Measurements from ENCODE around the gene SLC6A17. TPM values are rescaled to one million over a fixed set of nuclear protein-coding genes. Genes with fewer than 3 reads are reported as not detected.

SLC6A17 gene
- total RNA-seq, 1 donor from 2014 or later, result not detected

DNA sequence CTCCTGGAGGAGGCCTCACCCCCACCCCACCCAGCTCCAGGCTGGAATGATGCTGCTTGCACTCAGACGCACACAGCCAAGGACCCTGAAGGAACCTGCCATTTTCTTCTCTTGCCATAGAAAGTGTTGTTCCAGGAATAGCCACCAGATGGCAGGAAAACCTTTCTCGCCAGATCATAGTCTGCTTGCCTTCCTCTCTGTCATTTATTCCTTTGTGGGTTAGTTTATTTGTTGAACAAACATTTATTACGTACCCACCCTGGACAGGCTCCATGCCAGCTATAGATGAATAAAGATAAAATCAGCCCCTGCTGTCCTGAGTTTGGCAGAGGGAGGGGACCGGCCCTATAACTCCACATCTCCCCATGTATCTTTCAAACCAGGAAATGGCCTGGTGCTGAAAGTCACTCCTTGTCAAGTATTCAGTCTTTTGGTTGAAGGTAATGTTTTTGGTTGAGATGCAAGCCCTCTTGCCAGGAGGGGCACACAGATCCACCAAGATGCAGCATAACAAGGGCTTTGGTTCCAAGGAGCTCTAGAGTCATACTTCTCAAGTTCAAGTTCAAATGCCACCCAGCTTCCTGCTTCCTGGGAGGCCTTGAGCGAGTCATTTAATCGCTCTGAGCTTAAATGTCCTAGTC is 52.8 kb downstream of the SLC6A17 start:
- TF ChIP-seq, protein P1, sequence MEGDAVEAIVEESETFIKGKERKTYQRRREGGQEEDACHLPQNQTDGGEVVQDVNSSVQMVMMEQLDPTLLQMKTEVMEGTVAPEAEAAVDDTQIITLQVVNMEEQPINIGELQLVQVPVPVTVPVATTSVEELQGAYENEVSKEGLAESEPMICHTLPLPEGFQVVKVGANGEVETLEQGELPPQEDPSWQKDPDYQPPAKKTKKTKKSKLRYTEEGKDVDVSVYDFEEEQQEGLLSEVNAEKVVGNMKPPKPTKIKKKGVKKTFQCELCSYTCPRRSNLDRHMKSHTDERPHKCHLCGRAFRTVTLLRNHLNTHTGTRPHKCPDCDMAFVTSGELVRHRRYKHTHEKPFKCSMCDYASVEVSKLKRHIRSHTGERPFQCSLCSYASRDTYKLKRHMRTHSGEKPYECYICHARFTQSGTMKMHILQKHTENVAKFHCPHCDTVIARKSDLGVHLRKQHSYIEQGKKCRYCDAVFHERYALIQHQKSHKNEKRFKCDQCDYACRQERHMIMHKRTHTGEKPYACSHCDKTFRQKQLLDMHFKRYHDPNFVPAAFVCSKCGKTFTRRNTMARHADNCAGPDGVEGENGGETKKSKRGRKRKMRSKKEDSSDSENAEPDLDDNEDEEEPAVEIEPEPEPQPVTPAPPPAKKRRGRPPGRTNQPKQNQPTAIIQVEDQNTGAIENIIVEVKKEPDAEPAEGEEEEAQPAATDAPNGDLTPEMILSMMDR (IDR thresholded peaks at IDR 0.05), result peak; percentile 89
- no peak for DNase-seq
- Histone ChIP-seq H3K9me3 (no peaks in the 10 kb centered on the region), H3K27ac (no peak overlapping the region), H3K4me3 (no peak overlapping the region), H3K27me3 (ENCODE audit: low read depth) (no peaks in the 10 kb centered on the region), H3K4me1 (peaks cover 8% of the 10 kb centered on the region), H3K36me3 (no peaks in the 10 kb centered on the region)
- intact Hi-C loops (cut with DNase I), result no loop called here
- peak; percentile 27 to 70 for ATAC-seq

DNA sequence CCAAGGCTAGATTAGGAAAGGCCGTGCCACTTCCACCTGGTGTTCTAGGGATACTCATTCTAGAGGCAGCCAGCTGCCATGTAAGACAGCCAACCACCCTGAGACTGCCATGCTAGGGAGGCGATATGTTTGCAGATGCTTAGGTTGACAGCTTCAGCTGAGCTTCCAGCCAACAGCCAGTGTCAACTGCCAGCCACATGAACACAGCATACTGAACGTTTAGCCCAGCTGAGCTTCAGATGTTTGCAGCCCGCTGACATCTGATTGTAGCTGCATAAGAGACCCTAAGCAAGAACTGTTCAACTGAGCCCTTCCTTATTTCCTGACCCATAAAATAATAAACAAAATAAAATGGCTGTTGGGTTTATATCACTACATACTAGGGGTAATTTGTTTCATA is 54.9 kb downstream of the SLC6A17 start:
- ATAC-seq (no peak), DNase-seq (no peak)
- H3K27ac ChIP-seq, result no peak overlapping the region
- TF ChIP-seq, protein P1 (IDR thresholded peaks at IDR 0.05), result no peak
- H3K27me3 ChIP-seq (ENCODE audit: low read depth), result no peaks in the 10 kb centered on the region
- no peaks in the 10 kb centered on the region for H3K9me3 ChIP-seq
- H3K4me3 ChIP-seq, result no peak overlapping the region
- H3K4me1 ChIP-seq, result peaks cover 17% of the 10 kb centered on the region
- H3K36me3 ChIP-seq, result no peaks in the 10 kb centered on the region
- intact Hi-C loops (cut with DNase I), result loop anchor here (5.0 kb wide), 1 partner anchor 107 kb away; no protein-coding TSS in a partner anchor

DNA sequence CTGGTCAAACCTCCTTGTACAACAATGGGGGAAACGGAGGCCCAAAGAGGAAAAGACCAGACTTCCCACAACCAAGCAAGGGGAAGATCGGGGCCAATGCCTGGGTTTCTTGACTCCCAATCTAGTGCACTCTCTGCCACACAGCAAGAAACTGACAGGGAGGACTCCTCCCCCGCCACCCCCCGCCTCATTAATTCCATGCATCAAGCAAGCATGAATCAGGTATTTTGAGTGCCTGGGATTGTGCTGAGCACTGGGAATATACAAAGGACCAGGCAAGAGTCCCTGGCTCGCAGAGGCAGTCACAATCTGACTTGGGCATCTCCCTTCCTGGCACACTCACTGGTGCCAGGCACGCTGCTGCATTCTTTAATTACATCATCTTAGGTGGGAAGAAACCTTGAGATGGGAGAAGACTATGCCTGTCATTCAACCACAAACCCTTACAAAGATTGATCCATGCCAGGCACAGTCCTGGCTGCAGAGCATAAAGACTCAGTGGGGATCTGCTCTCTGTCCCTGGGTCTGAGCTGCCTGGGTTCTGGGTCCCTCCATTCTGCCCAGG is 55.4 kb downstream of the SLC6A17 start:
- ATAC-seq, result no peak
- Histone ChIP-seq H3K27ac (no peak overlapping the region), H3K9me3 (no peaks in the 10 kb centered on the region), H3K36me3 (no peaks in the 10 kb centered on the region), H3K4me3 (no peak overlapping the region), H3K27me3 (ENCODE audit: low read depth) (no peaks in the 10 kb centered on the region), H3K4me1 (peaks cover 17% of the 10 kb centered on the region)
- DNase-seq, result no peak
- intact Hi-C loops (cut with DNase I), result loop anchor here (5.0 kb wide), 1 partner anchor 107 kb away; no protein-coding TSS in a partner anchor
- TF ChIP-seq, protein P1 (IDR thresholded peaks at IDR 0.05), result no peak

DNA sequence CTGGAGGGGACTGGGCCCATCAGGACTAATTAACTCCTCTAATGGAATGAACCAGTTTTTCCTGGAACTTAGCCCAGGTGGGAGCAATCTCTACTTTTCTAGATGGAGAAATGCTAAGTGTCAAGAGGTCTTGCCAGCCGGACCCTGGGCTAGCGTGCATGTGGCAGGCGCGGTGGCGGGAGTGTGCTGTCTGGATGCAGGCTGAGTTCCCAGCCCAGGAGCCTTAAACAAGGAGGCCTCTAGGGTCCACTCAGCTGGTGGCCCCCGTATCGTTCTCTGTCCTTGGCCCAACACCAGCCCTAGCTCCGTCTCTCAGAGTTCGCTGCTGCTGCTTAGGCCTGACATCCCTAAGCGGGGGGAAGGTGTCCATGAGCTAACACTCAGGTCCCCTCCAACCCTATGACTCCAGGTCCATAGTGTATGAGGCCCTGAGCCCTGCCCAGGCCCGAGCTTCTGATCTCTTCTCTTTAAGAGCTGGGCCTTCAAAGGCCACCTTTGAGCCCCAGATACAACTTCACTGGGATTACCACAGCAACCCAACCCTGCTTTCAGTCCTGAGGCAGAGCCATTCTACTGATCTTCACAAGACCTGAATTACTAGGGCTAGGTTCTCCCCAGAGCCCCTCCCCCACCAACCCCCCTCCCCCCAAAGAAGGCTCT is 56.1 kb downstream of the SLC6A17 start:
- Histone ChIP-seq H3K4me1 (peaks cover 24% of the 10 kb centered on the region), H3K27me3 (ENCODE audit: low read depth) (peaks cover 3% of the 10 kb centered on the region), H3K9me3 (no peaks in the 10 kb centered on the region), H3K36me3 (no peaks in the 10 kb centered on the region), H3K4me3 (no peak overlapping the region), H3K27ac (no peak overlapping the region)
- no peak for DNase-seq
- ATAC-seq, result no peak
- TF ChIP-seq, protein P1 (IDR thresholded peaks at IDR 0.05), result no peak
- intact Hi-C loops (cut with DNase I), result loop anchor here (5.0 kb wide), 1 partner anchor 106 kb away; no protein-coding TSS in a partner anchor

DNA sequence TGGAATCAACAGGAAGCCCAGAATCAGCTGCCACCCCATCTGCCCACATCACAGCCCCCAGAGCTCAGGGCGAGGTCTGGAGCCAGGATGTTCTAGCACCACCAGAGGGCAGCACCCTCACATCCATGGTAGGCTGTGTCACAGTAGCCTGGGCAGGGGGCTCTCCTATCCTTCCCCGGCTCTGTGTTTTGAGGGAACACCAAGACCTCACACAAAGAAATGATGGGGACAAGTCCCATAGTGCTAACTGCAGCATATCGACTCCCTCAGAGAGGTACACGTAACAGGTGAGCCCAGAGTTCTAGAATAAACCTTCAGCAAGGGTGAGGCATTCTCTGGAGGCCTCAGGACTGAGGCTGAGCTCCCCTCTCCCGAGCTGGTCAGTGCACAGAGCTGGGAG is 57.5 kb downstream of the SLC6A17 start:
- no peak overlapping the region for H3K27ac ChIP-seq

More for the DNA sequence above, 57.5 kb downstream of the SLC6A17 start:
- intact Hi-C loops (cut with DNase I), result loop anchor here (5.0 kb wide), 1 partner anchor 104 kb away; no protein-coding TSS in a partner anchor
- TF ChIP-seq, protein P1 (IDR thresholded peaks at IDR 0.05), result peak; percentile 89
- Histone ChIP-seq H3K4me1 (peaks cover 38% of the 10 kb centered on the region), H3K27me3 (ENCODE audit: low read depth) (peaks cover 11% of the 10 kb centered on the region), H3K36me3 (no peaks in the 10 kb centered on the region), H3K9me3 (no peaks in the 10 kb centered on the region), H3K4me3 (no peak overlapping the region)
- DNase-seq (peak; percentile 80), ATAC-seq (peak; percentile 42 to 49)
